ENCODE measurements around the gene POLR2J2.
A peak's percentile ranks its signal among the peaks of the same experiment; 100 is the strongest.
"Not testable (repeated sequence)": the region's sequence is repeated elsewhere in the genome, so short reads cannot be mapped to it uniquely, and the experiment has no call there.

Gene POLR2J2

GRCh38 chr7:102696009-102696408 lies 24.5 kb upstream of the POLR2J2 start:
- not testable (repeated sequence) for ATAC-seq (ENCODE audit: low read depth); H3K27me3 ChIP-seq (ENCODE audit: insufficient read depth, poor library complexity, severe bottlenecking); H3K9me3 ChIP-seq (ENCODE audit: severe bottlenecking); H3K4me1 ChIP-seq (ENCODE audit: insufficient read depth, poor library complexity, severe bottlenecking); DNase-seq (ENCODE audit: low spot score); H3K36me3 ChIP-seq (ENCODE audit: low read depth); H3K27ac ChIP-seq (ENCODE audit: poor library complexity, severe bottlenecking); H3K4me3 ChIP-seq (ENCODE audit: severe bottlenecking)

DNA sequence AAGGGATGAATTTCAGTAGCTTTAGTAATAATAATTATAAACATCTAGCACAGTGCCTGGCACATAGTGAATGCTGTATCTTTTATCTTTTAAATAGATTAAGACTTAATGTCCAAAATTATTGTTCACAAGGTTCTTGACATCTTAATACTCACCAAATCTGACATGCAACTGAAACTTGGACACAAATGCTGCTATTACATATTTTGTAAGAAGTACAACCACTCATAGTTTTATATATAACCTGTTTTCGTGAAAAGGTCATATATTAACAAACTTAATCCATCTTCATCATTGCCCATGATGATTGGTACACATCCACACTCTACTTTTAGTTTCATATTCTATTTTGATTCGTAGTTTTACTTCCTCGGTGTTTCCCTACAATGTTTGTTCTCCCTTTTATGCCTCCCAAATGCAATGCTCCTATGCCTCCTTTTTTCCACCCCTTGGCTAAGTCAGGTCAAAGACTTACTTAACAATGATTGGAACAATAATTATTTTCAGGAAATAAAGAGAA lies 23.6 kb upstream of the POLR2J2 start:
- not testable (repeated sequence) for DNase-seq (ENCODE audit: low spot score); H3K36me3 ChIP-seq (ENCODE audit: low read depth); H3K4me3 ChIP-seq (ENCODE audit: severe bottlenecking); H3K4me1 ChIP-seq (ENCODE audit: insufficient read depth, poor library complexity, severe bottlenecking); ATAC-seq (ENCODE audit: low read depth); H3K9me3 ChIP-seq (ENCODE audit: severe bottlenecking); H3K27me3 ChIP-seq (ENCODE audit: insufficient read depth, poor library complexity, severe bottlenecking); H3K27ac ChIP-seq (ENCODE audit: poor library complexity, severe bottlenecking)

DNA sequence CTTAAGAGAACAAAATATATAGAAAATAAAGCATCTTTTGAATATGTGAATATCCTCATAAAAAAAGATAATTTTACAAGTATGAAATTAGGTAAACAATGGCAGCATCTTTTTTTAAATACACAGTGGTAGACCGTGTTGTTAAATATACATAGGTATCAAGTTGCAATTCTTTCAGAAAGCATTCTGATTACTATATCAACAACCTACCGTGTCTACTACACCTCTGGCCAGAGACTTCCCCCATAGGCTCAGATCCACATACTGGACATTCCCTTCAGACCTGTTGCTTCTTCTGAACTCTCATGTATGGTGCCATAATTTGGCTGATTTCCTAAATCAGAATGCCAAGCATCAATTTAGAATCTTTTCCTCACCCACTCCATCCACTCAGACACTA lies 22.5 kb upstream of the POLR2J2 start:
- H3K36me3 ChIP-seq (ENCODE audit: low read depth); DNase-seq (ENCODE audit: low spot score); H3K27me3 ChIP-seq (ENCODE audit: insufficient read depth, poor library complexity, severe bottlenecking); ATAC-seq (ENCODE audit: low read depth); H3K4me1 ChIP-seq (ENCODE audit: insufficient read depth, poor library complexity, severe bottlenecking); H3K4me3 ChIP-seq (ENCODE audit: severe bottlenecking); H3K27ac ChIP-seq (ENCODE audit: poor library complexity, severe bottlenecking); H3K9me3 ChIP-seq (ENCODE audit: severe bottlenecking): not testable (repeated sequence)

DNA sequence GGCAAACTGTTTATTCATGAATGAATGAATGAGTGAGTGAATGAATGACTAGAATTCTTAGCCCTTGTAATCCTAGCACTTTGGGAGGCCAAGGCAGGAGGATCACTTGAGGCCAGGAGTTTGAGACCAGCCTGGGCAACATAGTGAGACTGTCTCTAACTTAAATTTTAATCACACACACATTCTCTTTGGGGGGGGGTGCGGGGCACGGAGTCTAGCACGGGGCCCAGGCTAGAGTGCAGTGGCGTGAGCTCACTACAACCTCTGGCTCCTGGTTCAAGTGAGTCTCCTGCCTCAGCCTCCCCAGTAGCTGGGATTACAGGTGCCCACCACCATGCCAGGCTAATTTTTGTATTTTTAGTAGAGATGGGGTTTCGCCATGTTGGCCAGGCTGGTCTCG lies 19.1 kb upstream of the POLR2J2 start:
- H3K4me3 ChIP-seq (ENCODE audit: severe bottlenecking); H3K4me1 ChIP-seq (ENCODE audit: insufficient read depth, poor library complexity, severe bottlenecking); H3K9me3 ChIP-seq (ENCODE audit: severe bottlenecking); ATAC-seq (ENCODE audit: low read depth); H3K27me3 ChIP-seq (ENCODE audit: insufficient read depth, poor library complexity, severe bottlenecking); H3K27ac ChIP-seq (ENCODE audit: poor library complexity, severe bottlenecking); H3K36me3 ChIP-seq (ENCODE audit: low read depth): not testable (repeated sequence)
- peak; percentile 46 for DNase-seq (ENCODE audit: low spot score)

- not testable (repeated sequence) for H3K27ac ChIP-seq (ENCODE audit: poor library complexity, severe bottlenecking); H3K9me3 ChIP-seq (ENCODE audit: severe bottlenecking); H3K4me1 ChIP-seq (ENCODE audit: insufficient read depth, poor library complexity, severe bottlenecking); H3K36me3 ChIP-seq (ENCODE audit: low read depth); DNase-seq (ENCODE audit: low spot score); H3K27me3 ChIP-seq (ENCODE audit: insufficient read depth, poor library complexity, severe bottlenecking); H3K4me3 ChIP-seq (ENCODE audit: severe bottlenecking)
- peak; percentile 43 for ATAC-seq (ENCODE audit: low read depth)
Observed at GRCh38 chr7:102689436-102690282, 18.2 kb upstream of the POLR2J2 start.

- not testable (repeated sequence) for H3K4me3 ChIP-seq (ENCODE audit: severe bottlenecking); H3K27me3 ChIP-seq (ENCODE audit: insufficient read depth, poor library complexity, severe bottlenecking); H3K36me3 ChIP-seq (ENCODE audit: low read depth); DNase-seq (ENCODE audit: low spot score); H3K4me1 ChIP-seq (ENCODE audit: insufficient read depth, poor library complexity, severe bottlenecking); H3K9me3 ChIP-seq (ENCODE audit: severe bottlenecking); H3K27ac ChIP-seq (ENCODE audit: poor library complexity, severe bottlenecking)
- peak; percentile 74 for ATAC-seq (ENCODE audit: low read depth)
Observed at GRCh38 chr7:102688299-102689036, 17.0 kb upstream of the POLR2J2 start.

GRCh38 chr7:102682560-102682959 lies 11.1 kb upstream of the POLR2J2 start:
- not testable (repeated sequence) for H3K27ac ChIP-seq (ENCODE audit: poor library complexity, severe bottlenecking); H3K4me3 ChIP-seq (ENCODE audit: severe bottlenecking); H3K9me3 ChIP-seq (ENCODE audit: severe bottlenecking); DNase-seq (ENCODE audit: low spot score); H3K27me3 ChIP-seq (ENCODE audit: insufficient read depth, poor library complexity, severe bottlenecking); H3K36me3 ChIP-seq (ENCODE audit: low read depth); H3K4me1 ChIP-seq (ENCODE audit: insufficient read depth, poor library complexity, severe bottlenecking)
- ATAC-seq (ENCODE audit: low read depth) = peak; percentile 52; the same call in 2 of the 3 replicates

DNA sequence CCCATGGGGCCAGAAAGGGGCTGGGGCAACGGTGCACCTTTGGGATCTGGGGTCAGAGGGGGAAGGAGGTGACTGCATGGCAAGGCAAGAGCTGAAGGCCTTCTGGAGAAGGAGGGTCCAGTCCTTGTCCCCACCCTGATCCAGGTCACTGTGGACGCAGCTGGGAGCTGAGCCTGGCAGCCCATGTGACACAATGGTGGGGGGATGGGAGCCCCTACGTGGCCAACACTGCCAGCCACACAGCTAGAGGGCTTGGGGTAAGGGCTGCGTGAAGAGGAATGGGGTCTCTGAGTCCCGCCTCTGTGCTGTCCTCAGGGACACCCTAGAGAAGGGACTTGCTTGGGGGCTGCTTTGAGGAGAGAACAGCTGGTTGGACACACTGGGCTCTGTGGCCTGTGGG lies 9.3 kb upstream of the POLR2J2 start:
- H3K27me3 ChIP-seq (ENCODE audit: insufficient read depth, poor library complexity, severe bottlenecking); H3K27ac ChIP-seq (ENCODE audit: poor library complexity, severe bottlenecking); H3K4me3 ChIP-seq (ENCODE audit: severe bottlenecking); DNase-seq (ENCODE audit: low spot score); H3K9me3 ChIP-seq (ENCODE audit: severe bottlenecking); H3K4me1 ChIP-seq (ENCODE audit: insufficient read depth, poor library complexity, severe bottlenecking); ATAC-seq (ENCODE audit: low read depth); H3K36me3 ChIP-seq (ENCODE audit: low read depth): not testable (repeated sequence)

GRCh38 chr7:102675545-102675944 lies 4.1 kb upstream of the POLR2J2 start:
- not testable (repeated sequence) for H3K27ac ChIP-seq (ENCODE audit: poor library complexity, severe bottlenecking)
- DNase-seq (ENCODE audit: low spot score) = peak; percentile 56

DNA sequence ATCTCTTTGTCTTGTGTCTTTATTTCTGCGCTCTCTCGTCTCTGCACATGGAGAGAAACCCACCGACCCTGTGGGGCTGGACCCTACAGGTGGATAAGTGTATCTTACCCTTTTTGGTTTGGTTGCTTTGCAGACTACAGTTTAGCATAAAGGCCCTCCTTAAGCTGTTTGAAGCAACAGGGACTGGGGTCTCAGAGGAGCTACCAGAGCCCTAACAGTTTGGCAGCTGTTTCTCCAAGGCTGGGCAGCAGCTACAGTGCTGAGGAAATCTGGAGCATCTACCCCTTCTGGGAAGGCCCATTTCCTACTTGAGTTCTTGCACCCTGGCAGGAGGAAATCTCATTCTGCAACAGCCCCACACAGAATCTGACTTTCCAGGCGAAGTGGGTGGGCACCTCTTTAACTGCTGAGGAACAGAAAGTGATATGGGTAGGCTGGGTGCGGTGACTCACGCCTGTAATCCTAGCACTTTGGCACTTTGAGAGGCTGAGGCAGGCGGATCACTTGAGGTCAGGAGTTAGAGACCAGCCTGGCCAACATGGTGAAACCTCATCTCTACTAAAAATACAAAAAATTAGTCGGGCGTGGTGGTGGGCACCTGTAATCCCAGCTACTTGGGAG lies 2.1 kb upstream of the POLR2J2 start:
- H3K4me3 ChIP-seq (ENCODE audit: severe bottlenecking); H3K4me1 ChIP-seq (ENCODE audit: insufficient read depth, poor library complexity, severe bottlenecking); DNase-seq (ENCODE audit: low spot score); H3K27me3 ChIP-seq (ENCODE audit: insufficient read depth, poor library complexity, severe bottlenecking); H3K9me3 ChIP-seq (ENCODE audit: severe bottlenecking); H3K27ac ChIP-seq (ENCODE audit: poor library complexity, severe bottlenecking); ATAC-seq (ENCODE audit: low read depth); H3K36me3 ChIP-seq (ENCODE audit: low read depth): not testable (repeated sequence)

More at GRCh38 chr7:102675545-102675944, 4.1 kb upstream of the POLR2J2 start:
- not testable (repeated sequence) for H3K36me3 ChIP-seq (ENCODE audit: low read depth); H3K4me3 ChIP-seq (ENCODE audit: severe bottlenecking); H3K9me3 ChIP-seq (ENCODE audit: severe bottlenecking); H3K4me1 ChIP-seq (ENCODE audit: insufficient read depth, poor library complexity, severe bottlenecking); H3K27me3 ChIP-seq (ENCODE audit: insufficient read depth, poor library complexity, severe bottlenecking)
- peak; percentile 43 for ATAC-seq (ENCODE audit: low read depth)

- ATAC-seq (ENCODE audit: low read depth) = peak; percentile 18; the same call in 2 of the 3 replicates
- not testable (repeated sequence) for H3K4me1 ChIP-seq (ENCODE audit: insufficient read depth, poor library complexity, severe bottlenecking); H3K4me3 ChIP-seq (ENCODE audit: severe bottlenecking); DNase-seq (ENCODE audit: low spot score); H3K27ac ChIP-seq (ENCODE audit: poor library complexity, severe bottlenecking); H3K9me3 ChIP-seq (ENCODE audit: severe bottlenecking); H3K36me3 ChIP-seq (ENCODE audit: low read depth); H3K27me3 ChIP-seq (ENCODE audit: insufficient read depth, poor library complexity, severe bottlenecking)
Observed at GRCh38 chr7:102671956-102672307, 469 bp upstream of the POLR2J2 start.
